PC-9 (cell line): ENCODE data around the gene RBFOX1. TPM values are rescaled to one million over a fixed set of nuclear protein-coding genes. Genes with fewer than 3 reads are reported as not detected.

Experiments used
- BruUV-seq: library from RNA; stranded (reverse); fragments of 400-500 nt; replicated peaks from 2 replicates; lab custom pipeline; 2021; lab: Mats Ljungman, UMichigan
- CTCF ChIA-PET: fragments of 300-600 bp; sonication (Branson Sonifier 250); formaldehyde crosslinking; loops from one replicate; lab custom pipeline; 2022; ENCODE audit warnings: antibody characterized with exemption; lab: Charles Lee
- POLR2A ChIA-PET: fragments of 300-600 bp; sonication (Branson Sonifier 250); formaldehyde crosslinking; loops from one replicate; lab custom pipeline; 2022; ENCODE audit warnings: antibody characterized with exemption; ENCODE audit not compliant: unreplicated experiment; lab: Charles Lee
- DNase-seq, 2 experiments: peaks; one replicate each; pipeline versions ENCODE4 v3.0.0 to v3.0.0-alpha.2; 2015 to 2022; ENCODE audit warnings: mixed read lengths in 1 of 2
- H2AFZ ChIP-seq: fragments of 200-600 bp; sonication (generic); 2 replicates; pipeline ENCODE4 v1.8.1; 2017; ENCODE audit warnings: antibody characterized with exemption
- H3F3A ChIP-seq: fragments of 200-600 bp; sonication (generic); 2 replicates; pipeline ENCODE4 v1.8.1; 2017; ENCODE audit warnings: antibody characterized with exemption, mild to moderate bottlenecking, low read depth; ENCODE audit not compliant: insufficient read depth
- H3K27ac ChIP-seq: fragments of 200-600 bp; sonication (generic); 2 replicates; pipeline ENCODE4 v1.6.1; 2016; ENCODE audit warnings: mixed run types
- H3K27me3 ChIP-seq: fragments of 200-600 bp; sonication (generic); 2 replicates; pipeline ENCODE4 v1.6.1; 2016; ENCODE audit warnings: low read depth, mixed run types; ENCODE audit not compliant: insufficient read depth
- H3K36me3 ChIP-seq: fragments of 200-600 bp; sonication (generic); 2 replicates; pipeline ENCODE4 v1.6.1; 2016; ENCODE audit warnings: low read depth, mixed run types
- H3K4me1 ChIP-seq: fragments of 200-600 bp; sonication (generic); replicated peaks from 2 replicates; pipeline ENCODE4 v1.6.1; 2016; ENCODE audit warnings: mixed run types; ENCODE audit not compliant: insufficient read depth
- H3K4me2 ChIP-seq: fragments of 200-600 bp; sonication (generic); 2 replicates; pipeline ENCODE4 v1.6.1; 2017; ENCODE audit warnings: mixed run types
- H3K4me3 ChIP-seq: fragments of 200-600 bp; sonication (generic); 2 replicates; pipeline ENCODE4 v1.6.1; 2016; ENCODE audit warnings: mixed run types
- H3K79me2 ChIP-seq: fragments of 200-600 bp; sonication (generic); 2 replicates; pipeline ENCODE4 v1.6.1; 2017; ENCODE audit warnings: low read depth, mixed run types
- H3K9me2 ChIP-seq: fragments of 200-600 bp; sonication (generic); 2 replicates; pipeline ENCODE4 v1.8.1; 2017; ENCODE audit warnings: mild to moderate bottlenecking; ENCODE audit not compliant: insufficient read depth
- H3K9me3 ChIP-seq: fragments of 200-600 bp; sonication (generic); 2 replicates; pipeline ENCODE4 v1.8.1; 2016; ENCODE audit warnings: low read depth; ENCODE audit not compliant: insufficient read depth
- H4K20me1 ChIP-seq: fragments of 200-600 bp; sonication (generic); 2 replicates; pipeline ENCODE4 v1.8.1; 2017; ENCODE audit not compliant: insufficient read depth
- EZH2 ChIP-seq: fragments of 200-600 bp; sonication (generic); IDR thresholded peaks from 2 replicates; pipeline ENCODE4 v1.8.0; 2017; ENCODE audit warnings: antibody characterized with exemption, low read depth
- intact Hi-C: fragments of 100-400 bp; cut with micrococcal nuclease; formaldehyde crosslinking; loops from one replicate; pipeline ENCODE4 v1.10.0; 2022; ENCODE audit not compliant: unreplicated experiment
- total RNA-seq: library from RNA; stranded (reverse); gene quantifications from 2 replicates; pipeline ENCODE4 v1.2.3, GENCODE V29; 2021
- TF ChIP-seq, protein P1 (sequence below): fragments of 200-600 bp; sonication (generic); conservative IDR thresholded peaks from 2 replicates; pipeline ENCODE4 v1.6.1; 2017; ENCODE audit warnings: mixed run types, antibody characterized with exemption, mild to moderate bottlenecking, moderate library complexity

The RBFOX1 gene
- total RNA-seq, 1 experiment from 2014 or later: not detected

DNA sequence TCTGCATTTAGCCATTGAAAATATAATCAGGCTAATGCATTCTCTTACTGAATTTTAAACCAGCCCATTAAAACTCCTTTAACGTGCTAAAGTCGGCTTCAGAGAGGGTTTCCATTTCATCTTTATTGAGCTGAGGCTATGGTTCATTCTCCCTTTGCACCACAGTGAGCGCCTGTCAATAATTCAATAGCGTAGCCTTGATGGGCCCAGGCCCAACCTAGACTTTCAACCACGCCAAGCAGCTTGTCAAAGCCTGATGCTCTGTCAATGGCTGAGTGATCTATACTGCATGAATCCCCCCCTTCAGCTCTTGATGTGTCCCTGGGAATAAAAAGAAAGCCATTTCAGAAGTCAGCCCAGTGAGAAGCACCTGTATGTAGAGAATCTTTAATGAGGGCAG, 106.0 kb downstream of the RBFOX1 start:
- Histone ChIP-seq H3K9me2 (no peaks in the 10 kb centered on the region), H3K4me3 (no peak overlapping the region), H3K9me3 (no peaks in the 10 kb centered on the region), H3K4me2 (no peak overlapping the region), H3K36me3 (no peaks in the 10 kb centered on the region), H4K20me1 (no peaks in the 10 kb centered on the region), H3K4me1 (no peaks in the 10 kb centered on the region), H2AFZ (no peak overlapping the region), H3K27me3 (peaks cover 36% of the 10 kb centered on the region), H3F3A (no peaks in the 10 kb centered on the region), H3K27ac (no peak overlapping the region), H3K79me2 (no peaks in the 10 kb centered on the region)
- TF ChIP-seq EZH2: no peak
- TF ChIP-seq, protein P1, sequence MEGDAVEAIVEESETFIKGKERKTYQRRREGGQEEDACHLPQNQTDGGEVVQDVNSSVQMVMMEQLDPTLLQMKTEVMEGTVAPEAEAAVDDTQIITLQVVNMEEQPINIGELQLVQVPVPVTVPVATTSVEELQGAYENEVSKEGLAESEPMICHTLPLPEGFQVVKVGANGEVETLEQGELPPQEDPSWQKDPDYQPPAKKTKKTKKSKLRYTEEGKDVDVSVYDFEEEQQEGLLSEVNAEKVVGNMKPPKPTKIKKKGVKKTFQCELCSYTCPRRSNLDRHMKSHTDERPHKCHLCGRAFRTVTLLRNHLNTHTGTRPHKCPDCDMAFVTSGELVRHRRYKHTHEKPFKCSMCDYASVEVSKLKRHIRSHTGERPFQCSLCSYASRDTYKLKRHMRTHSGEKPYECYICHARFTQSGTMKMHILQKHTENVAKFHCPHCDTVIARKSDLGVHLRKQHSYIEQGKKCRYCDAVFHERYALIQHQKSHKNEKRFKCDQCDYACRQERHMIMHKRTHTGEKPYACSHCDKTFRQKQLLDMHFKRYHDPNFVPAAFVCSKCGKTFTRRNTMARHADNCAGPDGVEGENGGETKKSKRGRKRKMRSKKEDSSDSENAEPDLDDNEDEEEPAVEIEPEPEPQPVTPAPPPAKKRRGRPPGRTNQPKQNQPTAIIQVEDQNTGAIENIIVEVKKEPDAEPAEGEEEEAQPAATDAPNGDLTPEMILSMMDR: no peak
- no TSS peak for BruUV-seq
- intact Hi-C loops: no loop called here
- ChIA-PET CTCF (no interaction called here), POLR2A (no interaction called here)
- no peak for DNase-seq

DNA sequence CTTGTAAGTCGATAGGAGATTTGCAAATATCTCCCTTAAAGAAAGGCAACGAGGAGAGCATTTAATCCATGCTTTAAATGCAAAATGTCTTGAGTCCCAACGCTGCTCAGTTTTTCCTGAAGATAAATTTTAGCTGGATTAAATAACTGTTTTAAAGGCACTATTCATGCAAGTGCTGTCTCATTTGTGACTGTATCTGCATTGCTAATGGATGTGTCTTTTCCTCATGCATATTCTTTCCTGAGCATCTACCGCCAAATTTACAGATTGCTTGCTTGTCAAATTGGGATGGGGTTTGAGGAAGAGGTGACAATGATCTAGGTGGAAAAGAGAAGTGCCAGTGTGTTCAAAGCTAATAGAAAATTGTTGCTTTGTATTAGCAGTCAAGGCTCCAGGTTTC, 106.9 kb downstream of the RBFOX1 start:
- TF ChIP-seq, protein P1: no peak
- TF ChIP-seq EZH2: no peak
- Histone ChIP-seq H3K9me2 (no peaks in the 10 kb centered on the region), H4K20me1 (no peaks in the 10 kb centered on the region), H3K4me2 (no peak overlapping the region), H3K27ac (no peak overlapping the region), H3F3A (no peaks in the 10 kb centered on the region), H3K4me1 (no peaks in the 10 kb centered on the region), H3K36me3 (no peaks in the 10 kb centered on the region), H3K9me3 (no peaks in the 10 kb centered on the region), H3K27me3 (peaks cover 36% of the 10 kb centered on the region), H3K79me2 (no peaks in the 10 kb centered on the region), H3K4me3 (no peak overlapping the region), H2AFZ (no peak overlapping the region)
- POLR2A ChIA-PET: no interaction called here
- BruUV-seq: no TSS peak
- no peak for DNase-seq
- CTCF ChIA-PET: no interaction called here
- intact Hi-C loops: no loop called here

DNA sequence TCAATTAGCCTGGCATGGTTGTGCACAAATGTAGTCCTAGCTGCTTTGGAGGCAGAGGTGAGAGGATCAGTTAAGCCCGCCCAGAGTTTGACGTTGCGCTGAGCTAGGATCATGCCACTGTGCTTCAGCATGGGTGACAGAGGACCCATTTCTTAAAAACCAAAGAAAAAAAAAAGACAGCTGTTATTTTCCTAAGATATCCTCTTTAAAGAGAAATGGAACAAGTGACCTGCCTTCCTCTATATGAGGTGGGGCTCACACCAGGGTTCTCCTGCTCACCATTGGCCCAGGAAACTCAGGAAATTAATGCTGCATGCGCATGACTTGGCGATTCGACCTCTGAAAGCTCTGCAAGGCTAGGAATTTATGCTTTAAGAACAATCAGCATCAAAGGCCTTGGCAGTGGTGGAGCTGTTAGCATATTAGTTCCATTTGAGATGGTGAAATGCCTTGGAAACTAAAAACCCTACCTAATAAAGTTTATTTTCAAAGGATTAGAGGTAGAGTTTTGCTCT, 108.3 kb downstream of the RBFOX1 start:
- Histone ChIP-seq H3K9me3 (no peaks in the 10 kb centered on the region), H4K20me1 (no peaks in the 10 kb centered on the region), H3F3A (no peaks in the 10 kb centered on the region), H3K4me1 (no peaks in the 10 kb centered on the region), H3K9me2 (no peaks in the 10 kb centered on the region), H3K27me3 (peaks cover 30% of the 10 kb centered on the region), H3K27ac (no peak overlapping the region), H3K36me3 (no peaks in the 10 kb centered on the region), H3K79me2 (no peaks in the 10 kb centered on the region), H3K4me2 (no peak overlapping the region), H3K4me3 (no peak overlapping the region), H2AFZ (no peak overlapping the region)
- no peak for DNase-seq
- CTCF ChIA-PET: no interaction called here
- intact Hi-C loops: no loop called here
- BruUV-seq: no TSS peak
- TF ChIP-seq, protein P1: no peak
- no peak for TF ChIP-seq EZH2
- POLR2A ChIA-PET: no interaction called here
